Measurements from ENCODE around the gene HTR7.

Gene HTR7

GRCh38 chr10:90732581-90732980, 125.3 kb downstream of the HTR7 start:
- no peak for DNase-seq

DNA sequence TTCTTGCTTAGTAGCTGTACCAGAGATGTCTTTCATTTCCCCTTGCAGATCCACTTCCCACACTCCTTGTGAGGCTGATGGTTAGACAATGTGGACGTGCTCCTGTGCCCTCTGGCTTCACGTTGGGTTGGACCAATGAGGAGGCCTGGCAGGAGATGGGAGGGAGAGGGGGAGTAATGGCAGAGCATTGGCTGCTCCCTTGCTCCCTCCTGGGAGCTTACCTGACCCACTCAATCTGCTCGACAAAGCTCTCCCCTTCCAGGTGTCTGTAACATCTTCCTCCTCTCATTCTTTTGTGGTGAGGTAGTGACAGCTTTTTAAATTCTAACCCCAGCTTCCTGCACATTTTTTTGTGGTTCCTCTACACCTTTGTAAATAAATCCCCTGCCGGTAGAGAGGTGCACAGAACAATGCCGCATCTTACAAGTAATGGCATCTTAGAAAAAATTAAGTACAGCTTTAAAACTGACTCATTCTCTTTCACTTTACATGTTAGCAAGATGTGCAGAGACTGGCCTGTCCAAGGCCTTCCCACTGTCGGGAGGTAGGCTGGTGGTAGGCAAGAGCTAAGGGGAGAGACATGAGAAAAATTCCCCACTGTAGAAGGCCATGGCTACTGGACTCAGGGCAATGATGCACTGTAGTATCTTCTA, 134.3 kb downstream of the HTR7 start:
- no peak for DNase-seq

DNA sequence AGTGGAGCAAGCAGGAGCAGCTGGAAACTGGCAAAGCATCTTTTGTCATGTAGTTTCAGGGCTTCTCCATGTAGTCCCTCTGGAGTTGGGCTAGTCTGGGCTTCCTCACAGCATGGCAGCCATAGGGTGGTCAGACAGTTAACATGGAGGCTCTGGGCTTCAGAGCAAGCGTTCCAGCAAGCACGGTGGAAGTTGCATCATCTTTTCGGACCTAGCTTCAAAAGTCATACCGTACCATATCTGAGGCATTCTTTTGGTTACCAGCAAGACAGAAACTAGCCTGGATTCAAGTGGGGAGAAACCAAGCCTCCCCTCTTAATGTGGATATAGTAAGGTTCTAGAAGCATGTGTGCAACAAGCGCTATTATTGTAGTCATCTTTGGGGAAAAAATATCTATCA, 135.0 kb downstream of the HTR7 start:
- DNase-seq = no peak

- no peak for DNase-seq
Measured at GRCh38 chr10:90718182-90718581, 139.7 kb downstream of the HTR7 start.

GRCh38 chr10:90712529-90712928, 145.3 kb downstream of the HTR7 start:
- no peak for DNase-seq

GRCh38 chr10:90709727-90710126, 148.1 kb downstream of the HTR7 start:
- no peak for DNase-seq

GRCh38 chr10:90707657-90708056, 150.2 kb downstream of the HTR7 start:
- DNase-seq = no peak

DNA sequence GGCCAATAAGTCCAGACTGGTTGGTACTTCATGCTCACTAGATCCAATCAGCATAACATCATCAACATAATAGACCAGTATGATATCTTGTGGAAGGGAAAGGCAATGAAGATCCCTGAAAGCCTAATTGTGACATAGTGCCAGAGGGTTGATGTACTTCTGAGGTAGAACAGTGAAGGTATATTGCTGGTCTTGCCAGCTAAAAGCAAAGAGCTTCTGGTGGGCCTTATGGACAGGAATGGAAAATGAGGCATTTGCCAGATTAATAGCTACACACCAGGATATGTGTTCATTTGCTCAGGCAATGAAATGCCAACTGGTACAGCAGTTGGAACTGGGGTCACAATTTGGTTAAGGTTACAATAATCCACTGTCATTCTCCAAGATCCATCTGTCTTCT, 156.4 kb downstream of the HTR7 start:
- no peak for DNase-seq

GRCh38 chr10:90695915-90696676, 161.7 kb downstream of the HTR7 start:
- DNase-seq = no peak
